ENCODE results near the gene BUD31. TPM values are rescaled to one million over a fixed set of nuclear protein-coding genes. Genes with fewer than 3 reads are reported as not detected.

Gene BUD31
- total and polyA plus RNA-seq, 9 of the 15 experiments (the other 6 are each of a cell fraction or from before 2014, with no cell fraction given): 105 to 342 (median 247) TPM

- TF ChIP-seq ILF3 (IDR thresholded peaks at IDR 0.05; ENCODE audit: borderline replicate concordance): no peak
- no peak for TF ChIP-seq SRSF1 (IDR thresholded peaks at IDR 0.05; ENCODE audit: low read depth, low read length)
- no peak for TF ChIP-seq ZNF408 (CRISPR knock-in tag; IDR thresholded peaks at IDR 0.05; ENCODE audit: low read depth)
- TF ChIP-seq MYC (IDR thresholded peaks at IDR 0.05; ENCODE audit: low read depth, low read length): peak; percentile 44; the same call in 1 of the 2 replicates
- no peak for TF ChIP-seq MYC (CRISPR knock-in tag; IDR thresholded peaks at IDR 0.05; ENCODE audit: borderline replicate concordance, low read depth)
- TF ChIP-seq, protein P1, sequence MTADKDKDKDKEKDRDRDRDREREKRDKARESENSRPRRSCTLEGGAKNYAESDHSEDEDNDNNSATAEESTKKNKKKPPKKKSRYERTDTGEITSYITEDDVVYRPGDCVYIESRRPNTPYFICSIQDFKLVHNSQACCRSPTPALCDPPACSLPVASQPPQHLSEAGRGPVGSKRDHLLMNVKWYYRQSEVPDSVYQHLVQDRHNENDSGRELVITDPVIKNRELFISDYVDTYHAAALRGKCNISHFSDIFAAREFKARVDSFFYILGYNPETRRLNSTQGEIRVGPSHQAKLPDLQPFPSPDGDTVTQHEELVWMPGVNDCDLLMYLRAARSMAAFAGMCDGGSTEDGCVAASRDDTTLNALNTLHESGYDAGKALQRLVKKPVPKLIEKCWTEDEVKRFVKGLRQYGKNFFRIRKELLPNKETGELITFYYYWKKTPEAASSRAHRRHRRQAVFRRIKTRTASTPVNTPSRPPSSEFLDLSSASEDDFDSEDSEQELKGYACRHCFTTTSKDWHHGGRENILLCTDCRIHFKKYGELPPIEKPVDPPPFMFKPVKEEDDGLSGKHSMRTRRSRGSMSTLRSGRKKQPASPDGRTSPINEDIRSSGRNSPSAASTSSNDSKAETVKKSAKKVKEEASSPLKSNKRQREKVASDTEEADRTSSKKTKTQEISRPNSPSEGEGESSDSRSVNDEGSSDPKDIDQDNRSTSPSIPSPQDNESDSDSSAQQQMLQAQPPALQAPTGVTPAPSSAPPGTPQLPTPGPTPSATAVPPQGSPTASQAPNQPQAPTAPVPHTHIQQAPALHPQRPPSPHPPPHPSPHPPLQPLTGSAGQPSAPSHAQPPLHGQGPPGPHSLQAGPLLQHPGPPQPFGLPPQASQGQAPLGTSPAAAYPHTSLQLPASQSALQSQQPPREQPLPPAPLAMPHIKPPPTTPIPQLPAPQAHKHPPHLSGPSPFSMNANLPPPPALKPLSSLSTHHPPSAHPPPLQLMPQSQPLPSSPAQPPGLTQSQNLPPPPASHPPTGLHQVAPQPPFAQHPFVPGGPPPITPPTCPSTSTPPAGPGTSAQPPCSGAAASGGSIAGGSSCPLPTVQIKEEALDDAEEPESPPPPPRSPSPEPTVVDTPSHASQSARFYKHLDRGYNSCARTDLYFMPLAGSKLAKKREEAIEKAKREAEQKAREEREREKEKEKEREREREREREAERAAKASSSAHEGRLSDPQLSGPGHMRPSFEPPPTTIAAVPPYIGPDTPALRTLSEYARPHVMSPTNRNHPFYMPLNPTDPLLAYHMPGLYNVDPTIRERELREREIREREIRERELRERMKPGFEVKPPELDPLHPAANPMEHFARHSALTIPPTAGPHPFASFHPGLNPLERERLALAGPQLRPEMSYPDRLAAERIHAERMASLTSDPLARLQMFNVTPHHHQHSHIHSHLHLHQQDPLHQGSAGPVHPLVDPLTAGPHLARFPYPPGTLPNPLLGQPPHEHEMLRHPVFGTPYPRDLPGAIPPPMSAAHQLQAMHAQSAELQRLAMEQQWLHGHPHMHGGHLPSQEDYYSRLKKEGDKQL (CRISPR knock-in tag; IDR thresholded peaks at IDR 0.05; ENCODE audit: borderline replicate concordance): peak; percentile 20; the same call in 1 of the 2 replicates
- TF ChIP-seq CEBPB (tag; IDR thresholded peaks at IDR 0.05): no peak
- TF ChIP-seq ARNT (IDR thresholded peaks at IDR 0.05): 0 out of 4 replicates have a peak, but pooled peaks of 1 of the 2 experiments have one; percentile 30
- TF ChIP-seq SOX6 (IDR thresholded peaks at IDR 0.05): peak; percentile 36; the same call in 1 of the 2 replicates
- TF ChIP-seq FOXA3 (CRISPR knock-in tag; conservative IDR thresholded peaks at IDR 0.05 in 1 of 2, IDR thresholded peaks at IDR 0.05 in 1 of 2): peak in 1 of 2 experiments; percentile 50; a peak in 1 of 4 replicates
These were observed 28.5 kb upstream of the BUD31 start (continued) for GRCh38 chr7:99380032-99380822.
